Tibial nerve (tissue), 4 donors: ENCODE results near the gene NLN. TPM values are rescaled to one million over a fixed set of nuclear protein-coding genes. Genes with fewer than 3 reads are reported as not detected.

Experiments
- DNase-seq, 2 donors: peaks; one replicate each; pipeline ENCODE4 v3.0.0-alpha.2; 2019; ENCODE audit warnings: low spot score in 2 of 2
- H3K27ac ChIP-seq, 4 donors: fragments of 200-600 bp; sonication (generic) in 3 of 4; one replicate each; pipeline ENCODE4 v1.5.1; 2017 to 2019; ENCODE audit warnings: mild to moderate bottlenecking in 1 of 4
- H3K27me3 ChIP-seq, 2 donors: fragments of 200-600 bp; sonication (generic) in 1 of 2; one replicate each; pipeline versions ENCODE4 v1.5.1 to v1.6.0; 2017 to 2019
- H3K36me3 ChIP-seq, 3 donors: fragments of 200-600 bp; sonication (generic); one replicate each; pipeline ENCODE4 v1.5.1; 2018 to 2019
- H3K4me1 ChIP-seq, 4 donors: fragments of 200-600 bp; sonication (generic) in 3 of 4; one replicate each; pipeline ENCODE4 v1.5.1; 2017 to 2019
- H3K4me3 ChIP-seq, 4 donors: fragments of 200-600 bp; sonication (generic) in 3 of 4; one replicate each; pipeline ENCODE4 v1.5.1; 2017 to 2019; ENCODE audit warnings: mild to moderate bottlenecking in 1 of 4, moderate library complexity in 1 of 4
- H3K9me3 ChIP-seq, 4 donors: fragments of 200-600 bp; sonication (generic) in 3 of 4; one replicate each; pipeline ENCODE4 v1.5.1; 2017 to 2019
- CTCF ChIP-seq, 5 experiments: fragments of 200-600 bp in 3 of 5; fragments of 450-650 bp in 2 of 5; sonication (generic) in 3 of 5; IDR thresholded peaks; one replicate each; pipeline ENCODE4 v1.5.1; 2016 to 2019; ENCODE audit warnings: antibody characterized with exemption in 5 of 5, mild to moderate bottlenecking in 3 of 5, moderate library complexity in 2 of 5
- EP300 ChIP-seq, 2 donors: sonication (generic); formaldehyde crosslinking; IDR thresholded peaks; one replicate each; pipeline ENCODE4 v1.6.1; 2017; ENCODE audit warnings: antibody characterized with exemption in 2 of 2, mild to moderate bottlenecking in 1 of 2
- POLR2A ChIP-seq, 2 donors: fragments of 450-650 bp; IDR thresholded peaks; one replicate each; pipeline ENCODE4 v1.6.1; 2017; ENCODE audit warnings: antibody characterized with exemption in 2 of 2, mild to moderate bottlenecking in 2 of 2, moderate library complexity in 2 of 2
- WGBS, 2 donors: methylation state at CpG; one replicate each; pipeline ENCODE4 v1.1.5; 2018; 5-methylcytosine and 5-hydroxymethylcytosine counted together
- total RNA-seq, 4 donors: library from RNA; depleted of rRNA; stranded (reverse); fragments of >200 nt; gene quantifications; one replicate each; pipeline ENCODE4 v1.1.0, GENCODE V29; 2016

The NLN gene
- total RNA-seq, 4 donors from 2014 or later = 10.9 to 28.6 (median 19.2) TPM

GRCh38 chr5:65762234-65762633 lies 40.2 kb downstream of the NLN start:
- Histone ChIP-seq H3K27me3 (no peaks in the 10 kb centered on the region), H3K4me1 (no peaks in the 10 kb centered on the region), H3K4me3 (no peak overlapping the region), H3K27ac (no peak overlapping the region), H3K9me3 (peaks cover 0 to under 1% (median 0%) of the 10 kb centered on the region in 4 donors), H3K36me3 (peaks cover 0 to 38% (median 0%) of the 10 kb centered on the region in 3 donors)
- no peak for DNase-seq
- no peak for TF ChIP-seq EP300 (IDR thresholded peaks at IDR 0.05)
- no peak for TF ChIP-seq POLR2A (IDR thresholded peaks at IDR 0.05)
- no peak for TF ChIP-seq CTCF (IDR thresholded peaks at IDR 0.05)
- 77 to 80% methylated on average over 1 of the region's 1 CpG for WGBS, 2 donors

- no peak for DNase-seq
- 97 to 100% methylated on average over 1 of the region's 1 CpG for WGBS, 2 donors
- peaks cover 0 to 2% (median 0%) of the 10 kb centered on the region in 4 donors for H3K9me3 ChIP-seq
Measured at GRCh38 chr5:65765582-65765981, 43.6 kb downstream of the NLN start.

GRCh38 chr5:65766175-65766574 lies 44.2 kb downstream of the NLN start:
- Histone ChIP-seq H3K36me3 (peaks cover 0 to 22% (median 0%) of the 10 kb centered on the region in 3 donors), H3K27ac (no peak overlapping the region), H3K4me1 (no peaks in the 10 kb centered on the region), H3K27me3 (no peaks in the 10 kb centered on the region), H3K4me3 (no peak overlapping the region), H3K9me3 (peaks cover 0 to 2% (median 0%) of the 10 kb centered on the region in 4 donors)
- no peak for DNase-seq
- 92 to 97% methylated on average over 2 of the region's 2 CpGs for WGBS, 2 donors
- TF ChIP-seq POLR2A (IDR thresholded peaks at IDR 0.05) = no peak
- TF ChIP-seq CTCF (IDR thresholded peaks at IDR 0.05) = no peak
- TF ChIP-seq EP300 (IDR thresholded peaks at IDR 0.05) = no peak

More at GRCh38 chr5:65765582-65765981, 43.6 kb downstream of the NLN start:
- no peak for TF ChIP-seq CTCF (IDR thresholded peaks at IDR 0.05)
- TF ChIP-seq POLR2A (IDR thresholded peaks at IDR 0.05) = no peak
- no peak for TF ChIP-seq EP300 (IDR thresholded peaks at IDR 0.05)
- Histone ChIP-seq H3K27me3 (no peaks in the 10 kb centered on the region), H3K4me1 (no peaks in the 10 kb centered on the region), H3K36me3 (peaks cover 0 to 23% (median 0%) of the 10 kb centered on the region in 3 donors), H3K4me3 (no peak overlapping the region), H3K27ac (no peak overlapping the region)

GRCh38 chr5:65766781-65767180 lies 44.8 kb downstream of the NLN start:
- Histone ChIP-seq H3K27me3 (no peaks in the 10 kb centered on the region), H3K27ac (no peak overlapping the region)
- 88 to 94% methylated on average over 2 of the region's 2 CpGs for WGBS, 2 donors

GRCh38 chr5:65767565-65767964 lies 45.6 kb downstream of the NLN start:
- Histone ChIP-seq H3K36me3 (peaks cover 0 to 22% (median 0%) of the 10 kb centered on the region in 3 donors), H3K4me3 (no peak overlapping the region), H3K4me1 (no peaks in the 10 kb centered on the region), H3K9me3 (peaks cover 0 to 2% (median 0%) of the 10 kb centered on the region in 4 donors), H3K27me3 (no peaks in the 10 kb centered on the region), H3K27ac (no peak overlapping the region)
- DNase-seq = no peak
- 78 to 83% methylated on average over 1 of the region's 1 CpG for WGBS, 2 donors
- TF ChIP-seq CTCF (IDR thresholded peaks at IDR 0.05) = no peak
- no peak for TF ChIP-seq POLR2A (IDR thresholded peaks at IDR 0.05)
- no peak for TF ChIP-seq EP300 (IDR thresholded peaks at IDR 0.05)

More at GRCh38 chr5:65766781-65767180, 44.8 kb downstream of the NLN start:
- Histone ChIP-seq H3K4me3 (no peak overlapping the region), H3K9me3 (peaks cover 0 to 2% (median 0%) of the 10 kb centered on the region in 4 donors), H3K36me3 (peaks cover 0 to 22% (median 0%) of the 10 kb centered on the region in 3 donors), H3K4me1 (no peaks in the 10 kb centered on the region)
- no peak for DNase-seq
- TF ChIP-seq POLR2A (IDR thresholded peaks at IDR 0.05) (no peak), EP300 (IDR thresholded peaks at IDR 0.05) (no peak), CTCF (IDR thresholded peaks at IDR 0.05) (no peak)
